IPS DF 19.7 (cell line): ENCODE measurements around the gene CNTNAP3B.
"Not testable (repeated sequence)": the region's sequence is repeated elsewhere in the genome, so short reads cannot be mapped to it uniquely, and the experiment has no call there.

Source experiments
- DNase-seq: peaks from one replicate; pipeline ENCODE4 v3.0.0-alpha.2; 2013; ENCODE audit warnings: low read depth, low spot score

CNTNAP3B gene

GRCh38 chr9:41977965-41978600 lies 151.1 kb downstream of the CNTNAP3B start:
- not testable (repeated sequence) for DNase-seq

GRCh38 chr9:41974906-41975305 lies 154.3 kb downstream of the CNTNAP3B start:
- not testable (repeated sequence) for DNase-seq

GRCh38 chr9:41953007-41953406 lies 176.2 kb downstream of the CNTNAP3B start:
- DNase-seq = not testable (repeated sequence)

- DNase-seq = not testable (repeated sequence)
Observed at GRCh38 chr9:41941738-41942137, 187.5 kb downstream of the CNTNAP3B start.

GRCh38 chr9:41938143-41938542 lies 191.1 kb downstream of the CNTNAP3B start:
- not testable (repeated sequence) for DNase-seq

- not testable (repeated sequence) for DNase-seq
Observed at GRCh38 chr9:41935727-41936126, 193.5 kb downstream of the CNTNAP3B start.

- DNase-seq = not testable (repeated sequence)
Observed at GRCh38 chr9:41929172-41929571, 200.1 kb downstream of the CNTNAP3B start.

GRCh38 chr9:41917374-41917773 lies 211.9 kb downstream of the CNTNAP3B start:
- DNase-seq = not testable (repeated sequence)

GRCh38 chr9:41905488-41905887 lies 223.7 kb downstream of the CNTNAP3B start:
- DNase-seq = not testable (repeated sequence)

GRCh38 chr9:41902762-41903161 lies 226.5 kb downstream of the CNTNAP3B start:
- not testable (repeated sequence) for DNase-seq

GRCh38 chr9:41898720-41899343 lies 230.4 kb downstream of the CNTNAP3B start:
- not testable (repeated sequence) for DNase-seq

- DNase-seq = not testable (repeated sequence)
Observed at GRCh38 chr9:41874557-41874956, 254.7 kb downstream of the CNTNAP3B start.

- not testable (repeated sequence) for DNase-seq
Observed at GRCh38 chr9:41855422-41855821, 273.8 kb downstream of the CNTNAP3B start.

GRCh38 chr9:41851848-41852740 lies 277.1 kb downstream of the CNTNAP3B start:
- not testable (repeated sequence) for DNase-seq

- not testable (repeated sequence) for DNase-seq
Observed at GRCh38 chr9:41847829-41848228, 281.4 kb downstream of the CNTNAP3B start.
